Measurements from ENCODE around the gene TENT4A. TPM values are rescaled to one million over a fixed set of nuclear protein-coding genes. Genes with fewer than 3 reads are reported as not detected.

TENT4A gene
- total and polyA plus RNA-seq, 10 of the 15 experiments (the other 5 are each of a cell fraction or from before 2014, with no cell fraction given) = 1.4 to 30.6 (median 12.5) TPM

DNA sequence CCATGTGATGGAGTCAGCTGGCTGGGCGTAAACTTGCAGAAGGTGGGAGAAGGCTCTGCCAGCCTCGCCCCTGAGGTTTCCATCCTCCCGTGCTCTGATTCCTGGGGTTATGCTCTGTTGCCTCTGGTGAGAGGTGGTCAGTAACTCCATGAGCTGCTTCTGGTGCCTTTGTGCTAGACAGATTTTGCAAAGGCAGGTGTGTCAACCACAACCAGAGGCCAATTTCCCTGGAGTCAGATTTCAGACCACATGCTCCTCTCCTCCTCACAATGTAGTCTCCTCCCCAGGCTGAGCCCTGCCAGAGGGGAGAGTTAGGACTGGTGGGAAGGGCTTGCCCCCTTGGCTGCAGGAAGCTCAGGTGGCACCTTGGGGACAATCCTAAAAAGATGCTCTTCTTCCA, 38.8 kb upstream of the TENT4A start:
- WGBS (ENCODE audit: insufficient coverage, insufficient replicate concordance, low lambda C conversion rate, missing lambda C conversion rate) = 98% methylated on average over 3 of the region's 3 CpGs
- H3K4me2 ChIP-seq (ENCODE audit: control insufficient read depth, insufficient read depth) = no peak overlapping the region
- no peaks in the 10 kb centered on the region; the same call in 2 of the 3 replicates for H3K9me3 ChIP-seq (replicated peaks; ENCODE audit: control insufficient read depth, insufficient read depth, low read length)
- H3K79me2 ChIP-seq (ENCODE audit: control insufficient read depth, insufficient read depth, low read length) = no peaks in the 10 kb centered on the region
- no peak overlapping the region for H3K4me3 ChIP-seq
- ChIA-PET RAD21 (ENCODE audit: unreplicated experiment) (no interaction called here), SMC1A (ENCODE audit: uncharacterized antibody, unreplicated experiment) (no interaction called here), CTCF (no interaction called here), POLR2A (no interaction called here)
- no peaks in the 10 kb centered on the region for H3K27me3 ChIP-seq (replicated peaks in 1 of 2; ENCODE audit: control insufficient read depth in 2 of 2, insufficient read depth in 2 of 2, low read length in 1 of 2)
- in situ Hi-C loops (cut with MboI) = no loop called here
- H3K36me3 ChIP-seq (ENCODE audit: control insufficient read depth in 2 of 2, insufficient read depth in 2 of 2, low read length in 1 of 2) = no peaks in the 10 kb centered on the region; a peak in 2 of 4 replicates
- intact Hi-C loops (cut with micrococcal nuclease; ENCODE audit: unreplicated experiment) = no loop called here
- H3K9ac ChIP-seq (ENCODE audit: control insufficient read depth, insufficient read depth, low read length) = no peak overlapping the region
- H3K4me1 ChIP-seq (ENCODE audit: control insufficient read depth, insufficient read depth, low read length) = no peaks in the 10 kb centered on the region
- DNase-seq (ENCODE audit: low read depth, low spot score) (no peak), ATAC-seq (no peak), FAIRE-seq (no peak)
- no peak overlapping the region for H2AFZ ChIP-seq (ENCODE audit: control insufficient read depth, low read depth, low read length)
- no peak overlapping the region for H3K27ac ChIP-seq (ENCODE audit: control insufficient read depth, insufficient read depth)
- BruUV-seq (replicated peaks) = no TSS peak
- H4K20me1 ChIP-seq (ENCODE audit: control insufficient read depth, insufficient read depth) = no peaks in the 10 kb centered on the region
- TF ChIP-seq, protein P1, sequence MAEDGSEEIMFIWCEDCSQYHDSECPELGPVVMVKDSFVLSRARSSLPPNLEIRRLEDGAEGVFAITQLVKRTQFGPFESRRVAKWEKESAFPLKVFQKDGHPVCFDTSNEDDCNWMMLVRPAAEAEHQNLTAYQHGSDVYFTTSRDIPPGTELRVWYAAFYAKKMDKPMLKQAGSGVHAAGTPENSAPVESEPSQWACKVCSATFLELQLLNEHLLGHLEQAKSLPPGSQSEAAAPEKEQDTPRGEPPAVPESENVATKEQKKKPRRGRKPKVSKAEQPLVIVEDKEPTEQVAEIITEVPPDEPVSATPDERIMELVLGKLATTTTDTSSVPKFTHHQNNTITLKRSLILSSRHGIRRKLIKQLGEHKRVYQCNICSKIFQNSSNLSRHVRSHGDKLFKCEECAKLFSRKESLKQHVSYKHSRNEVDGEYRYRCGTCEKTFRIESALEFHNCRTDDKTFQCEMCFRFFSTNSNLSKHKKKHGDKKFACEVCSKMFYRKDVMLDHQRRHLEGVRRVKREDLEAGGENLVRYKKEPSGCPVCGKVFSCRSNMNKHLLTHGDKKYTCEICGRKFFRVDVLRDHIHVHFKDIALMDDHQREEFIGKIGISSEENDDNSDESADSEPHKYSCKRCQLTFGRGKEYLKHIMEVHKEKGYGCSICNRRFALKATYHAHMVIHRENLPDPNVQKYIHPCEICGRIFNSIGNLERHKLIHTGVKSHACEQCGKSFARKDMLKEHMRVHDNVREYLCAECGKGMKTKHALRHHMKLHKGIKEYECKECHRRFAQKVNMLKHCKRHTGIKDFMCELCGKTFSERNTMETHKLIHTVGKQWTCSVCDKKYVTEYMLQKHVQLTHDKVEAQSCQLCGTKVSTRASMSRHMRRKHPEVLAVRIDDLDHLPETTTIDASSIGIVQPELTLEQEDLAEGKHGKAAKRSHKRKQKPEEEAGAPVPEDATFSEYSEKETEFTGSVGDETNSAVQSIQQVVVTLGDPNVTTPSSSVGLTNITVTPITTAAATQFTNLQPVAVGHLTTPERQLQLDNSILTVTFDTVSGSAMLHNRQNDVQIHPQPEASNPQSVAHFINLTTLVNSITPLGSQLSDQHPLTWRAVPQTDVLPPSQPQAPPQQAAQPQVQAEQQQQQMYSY (CRISPR knock-in tag; IDR thresholded peaks at IDR 0.05) = no peak
- TF ChIP-seq HDAC2 (IDR thresholded peaks at IDR 0.05) (no peak), TBL1XR1 (IDR thresholded peaks at IDR 0.05; ENCODE audit: low read depth, low read length) (no peak), MEF2A (IDR thresholded peaks at IDR 0.05; ENCODE audit: insufficient read depth, low read depth, low read length) (no peak), JUND (IDR thresholded peaks at IDR 0.05; ENCODE audit: low read depth, low read length) (no peak), BRCA1 (IDR thresholded peaks at IDR 0.05; ENCODE audit: low read depth, low read length) (no peak), JUNB (IDR thresholded peaks at IDR 0.05) (no peak), POU2F2 (IDR thresholded peaks at IDR 0.05; ENCODE audit: borderline replicate concordance, low read depth, low read length) (no peak), ZSCAN29 (IDR thresholded peaks at IDR 0.05) (no peak), BCL11A (IDR thresholded peaks at IDR 0.05; ENCODE audit: low read depth, low read length) (no peak)
- TF ChIP-seq, protein P2, sequence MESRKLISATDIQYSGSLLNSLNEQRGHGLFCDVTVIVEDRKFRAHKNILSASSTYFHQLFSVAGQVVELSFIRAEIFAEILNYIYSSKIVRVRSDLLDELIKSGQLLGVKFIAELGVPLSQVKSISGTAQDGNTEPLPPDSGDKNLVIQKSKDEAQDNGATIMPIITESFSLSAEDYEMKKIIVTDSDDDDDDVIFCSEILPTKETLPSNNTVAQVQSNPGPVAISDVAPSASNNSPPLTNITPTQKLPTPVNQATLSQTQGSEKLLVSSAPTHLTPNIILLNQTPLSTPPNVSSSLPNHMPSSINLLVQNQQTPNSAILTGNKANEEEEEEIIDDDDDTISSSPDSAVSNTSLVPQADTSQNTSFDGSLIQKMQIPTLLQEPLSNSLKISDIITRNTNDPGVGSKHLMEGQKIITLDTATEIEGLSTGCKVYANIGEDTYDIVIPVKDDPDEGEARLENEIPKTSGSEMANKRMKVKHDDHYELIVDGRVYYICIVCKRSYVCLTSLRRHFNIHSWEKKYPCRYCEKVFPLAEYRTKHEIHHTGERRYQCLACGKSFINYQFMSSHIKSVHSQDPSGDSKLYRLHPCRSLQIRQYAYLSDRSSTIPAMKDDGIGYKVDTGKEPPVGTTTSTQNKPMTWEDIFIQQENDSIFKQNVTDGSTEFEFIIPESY (IDR thresholded peaks at IDR 0.05) = no peak
- TF ChIP-seq, protein P3, sequence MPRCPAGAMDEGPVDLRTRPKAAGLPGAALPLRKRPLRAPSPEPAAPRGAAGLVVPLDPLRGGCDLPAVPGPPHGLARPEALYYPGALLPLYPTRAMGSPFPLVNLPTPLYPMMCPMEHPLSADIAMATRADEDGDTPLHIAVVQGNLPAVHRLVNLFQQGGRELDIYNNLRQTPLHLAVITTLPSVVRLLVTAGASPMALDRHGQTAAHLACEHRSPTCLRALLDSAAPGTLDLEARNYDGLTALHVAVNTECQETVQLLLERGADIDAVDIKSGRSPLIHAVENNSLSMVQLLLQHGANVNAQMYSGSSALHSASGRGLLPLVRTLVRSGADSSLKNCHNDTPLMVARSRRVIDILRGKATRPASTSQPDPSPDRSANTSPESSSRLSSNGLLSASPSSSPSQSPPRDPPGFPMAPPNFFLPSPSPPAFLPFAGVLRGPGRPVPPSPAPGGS (IDR thresholded peaks at IDR 0.05; ENCODE audit: borderline replicate concordance, insufficient read depth, low read depth, low read length, poor library complexity, severe bottlenecking) = no peak
- TF ChIP-seq, protein P4, sequence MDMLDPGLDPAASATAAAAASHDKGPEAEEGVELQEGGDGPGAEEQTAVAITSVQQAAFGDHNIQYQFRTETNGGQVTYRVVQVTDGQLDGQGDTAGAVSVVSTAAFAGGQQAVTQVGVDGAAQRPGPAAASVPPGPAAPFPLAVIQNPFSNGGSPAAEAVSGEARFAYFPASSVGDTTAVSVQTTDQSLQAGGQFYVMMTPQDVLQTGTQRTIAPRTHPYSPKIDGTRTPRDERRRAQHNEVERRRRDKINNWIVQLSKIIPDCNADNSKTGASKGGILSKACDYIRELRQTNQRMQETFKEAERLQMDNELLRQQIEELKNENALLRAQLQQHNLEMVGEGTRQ (IDR thresholded peaks at IDR 0.05; ENCODE audit: borderline replicate concordance, low read depth, low read length) = no peak
